Erythroblast (primary cell): ENCODE results near the gene TAP2.

ENCODE experiments used
- GATA1 ChIP-seq: IDR thresholded peaks from 2 replicates; pipeline ENCODE4 v1.6.1; 2011; ENCODE audit warnings: low read depth, mild to moderate bottlenecking, control low read depth, low read length, moderate library complexity
- POLR2A ChIP-seq: IDR thresholded peaks from 2 replicates; pipeline ENCODE4 v1.6.1; 2011; ENCODE audit warnings: mild to moderate bottlenecking, low read length

- TF ChIP-seq POLR2A, result no peak
- TF ChIP-seq GATA1, result no peak
Observed at GRCh38 chr6:32799740-32800139, 38.8 kb downstream of the TAP2 start.
